Memory B cell (primary cell): ENCODE results near the gene SOBP.
"Not testable (repeated sequence)": the region's sequence is repeated elsewhere in the genome, so short reads cannot be mapped to it uniquely, and the experiment has no call there.

Experiments used
- ATAC-seq: fragments of 150-1000 bp; cut with Tn5 transposase; 2 replicates; pipeline ENCODE4 v1.10.0; 2021; ENCODE audit warnings: low read depth, mild to moderate bottlenecking, moderate library complexity
- DNase-seq, 2 donors: peaks; one replicate each; pipeline ENCODE4 v3.0.0; 2022; ENCODE audit warnings: low spot score in 2 of 2
- H3K27ac Mint-ChIP-seq: one replicate; pipeline ENCODE4 v1.8.0; 2022; ENCODE audit warnings: mild to moderate bottlenecking, moderate library complexity, mixed read lengths
- H3K27me3 Mint-ChIP-seq: one replicate; pipeline ENCODE4 v1.8.0; 2022; ENCODE audit warnings: mixed read lengths
- H3K36me3 Mint-ChIP-seq: one replicate; pipeline ENCODE4 v1.8.0; 2022; ENCODE audit warnings: mild to moderate bottlenecking, mixed read lengths
- H3K4me1 Mint-ChIP-seq: one replicate; pipeline ENCODE4 v1.8.0; 2022; ENCODE audit warnings: mixed read lengths
- H3K4me3 Mint-ChIP-seq: one replicate; pipeline ENCODE4 v1.8.0; 2022; ENCODE audit warnings: mild to moderate bottlenecking, moderate library complexity, mixed read lengths
- H3K9me3 Mint-ChIP-seq: one replicate; pipeline ENCODE4 v1.8.0; 2022; ENCODE audit warnings: mixed read lengths

The SOBP gene

DNA sequence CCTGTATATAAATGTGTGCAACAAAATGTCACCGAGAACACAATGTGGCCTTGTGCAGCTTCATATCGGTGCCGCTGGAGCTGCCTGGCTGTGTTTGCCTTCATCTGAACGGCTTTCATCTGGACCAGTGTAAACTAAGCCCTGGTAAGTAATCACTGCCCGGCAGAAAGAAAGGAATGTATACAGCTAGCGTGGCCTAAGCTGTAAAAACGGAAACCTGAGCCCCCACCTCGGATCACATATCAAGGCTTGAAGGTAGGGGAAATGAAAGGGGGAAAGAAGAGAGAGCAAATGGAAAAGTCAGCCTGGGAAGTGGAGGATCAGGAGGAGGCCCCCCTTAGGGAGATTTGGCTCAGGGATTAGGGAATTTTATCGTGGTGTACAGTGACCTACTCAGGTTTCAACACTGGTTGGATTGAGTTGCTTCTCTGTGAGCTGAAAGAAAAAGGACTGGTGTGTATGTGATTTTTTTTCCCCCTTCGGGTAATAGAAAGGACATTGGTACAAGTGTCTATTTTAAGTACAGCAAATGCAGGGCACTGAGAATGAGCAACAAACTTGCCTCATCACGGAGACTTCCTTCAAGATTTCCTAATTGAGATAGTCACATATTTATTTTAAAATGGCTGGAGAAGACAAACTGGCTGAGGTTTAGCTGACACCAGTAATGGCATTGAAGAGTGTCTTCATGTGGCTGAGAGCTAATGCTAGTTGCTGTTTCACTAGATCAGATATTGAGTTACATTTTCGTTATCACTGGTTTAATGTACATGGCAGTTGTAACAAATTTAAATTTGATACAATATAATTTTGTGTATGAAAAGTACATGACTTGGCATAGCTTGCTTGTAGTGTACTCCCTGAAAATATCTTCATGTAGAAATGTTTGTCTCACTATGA lies 3.5 kb downstream of the SOBP start:
- ATAC-seq (no peak), DNase-seq (no peak)
- Mint-ChIP-seq H3K9me3 (no peaks in the 10 kb centered on the region), H3K36me3 (no peaks in the 10 kb centered on the region), H3K27me3 (peaks cover 12% of the 10 kb centered on the region), H3K4me3 (no peak overlapping the region), H3K27ac (no peak overlapping the region), H3K4me1 (peaks cover 12% of the 10 kb centered on the region)

DNA sequence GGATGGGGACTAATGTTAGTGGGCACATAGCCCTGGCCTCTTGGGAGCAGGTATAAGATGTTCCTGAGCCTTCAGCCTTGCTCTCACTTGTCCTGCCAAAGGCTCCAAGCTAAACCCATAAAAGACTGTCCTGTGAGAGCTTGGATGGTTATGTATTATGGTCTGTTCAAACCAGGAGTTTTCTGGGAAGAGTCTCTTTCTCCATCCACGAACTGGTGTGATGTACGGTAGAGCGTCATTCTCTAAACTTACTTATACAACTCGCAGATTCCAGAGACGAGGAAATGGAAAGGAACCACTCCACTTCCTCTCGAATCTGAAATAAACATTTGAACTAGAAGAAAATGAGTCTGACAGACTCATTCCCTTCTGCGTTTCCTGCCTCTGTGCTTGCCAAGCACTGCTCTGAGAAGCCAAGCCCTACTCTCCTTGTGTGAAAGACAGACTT lies 5.3 kb downstream of the SOBP start:
- DNase-seq (no peak), ATAC-seq (no peak)
- Mint-ChIP-seq H3K27ac (no peak overlapping the region), H3K36me3 (no peaks in the 10 kb centered on the region), H3K9me3 (no peaks in the 10 kb centered on the region), H3K4me1 (peaks cover 4% of the 10 kb centered on the region), H3K27me3 (peaks cover 6% of the 10 kb centered on the region), H3K4me3 (no peak overlapping the region)

DNA sequence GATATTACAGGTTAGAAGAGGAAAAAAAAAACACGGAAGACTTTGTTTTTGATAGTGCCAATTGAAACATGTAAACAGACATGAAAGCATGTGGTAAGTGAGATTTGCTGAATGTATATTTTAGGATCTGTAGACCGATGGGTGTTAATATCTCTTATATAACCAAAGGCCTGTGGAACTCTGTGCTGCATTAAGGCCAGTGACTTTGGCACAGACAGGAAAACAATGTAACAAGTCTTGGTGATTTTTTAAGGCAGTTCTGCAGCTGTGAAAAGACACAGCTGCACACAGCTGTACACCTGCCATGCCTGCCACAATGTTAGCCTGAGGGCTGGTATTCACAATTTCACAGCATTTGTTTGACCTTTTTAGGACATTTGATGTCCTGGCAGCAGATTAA lies 6.1 kb downstream of the SOBP start:
- Mint-ChIP-seq H3K9me3 (no peaks in the 10 kb centered on the region), H3K4me3 (no peak overlapping the region), H3K36me3 (no peaks in the 10 kb centered on the region), H3K27ac (no peak overlapping the region), H3K4me1 (peaks cover 4% of the 10 kb centered on the region), H3K27me3 (peaks cover 6% of the 10 kb centered on the region)
- DNase-seq: no peak
- ATAC-seq: no peak

- Mint-ChIP-seq H3K27ac (no peak overlapping the region), H3K9me3 (no peaks in the 10 kb centered on the region), H3K36me3 (no peaks in the 10 kb centered on the region), H3K4me1 (no peaks in the 10 kb centered on the region), H3K4me3 (no peak overlapping the region), H3K27me3 (no peaks in the 10 kb centered on the region)
- ATAC-seq: no peak
- DNase-seq: no peak
Measured at GRCh38 chr6:107496892-107497684, 7.2 kb downstream of the SOBP start.

DNA sequence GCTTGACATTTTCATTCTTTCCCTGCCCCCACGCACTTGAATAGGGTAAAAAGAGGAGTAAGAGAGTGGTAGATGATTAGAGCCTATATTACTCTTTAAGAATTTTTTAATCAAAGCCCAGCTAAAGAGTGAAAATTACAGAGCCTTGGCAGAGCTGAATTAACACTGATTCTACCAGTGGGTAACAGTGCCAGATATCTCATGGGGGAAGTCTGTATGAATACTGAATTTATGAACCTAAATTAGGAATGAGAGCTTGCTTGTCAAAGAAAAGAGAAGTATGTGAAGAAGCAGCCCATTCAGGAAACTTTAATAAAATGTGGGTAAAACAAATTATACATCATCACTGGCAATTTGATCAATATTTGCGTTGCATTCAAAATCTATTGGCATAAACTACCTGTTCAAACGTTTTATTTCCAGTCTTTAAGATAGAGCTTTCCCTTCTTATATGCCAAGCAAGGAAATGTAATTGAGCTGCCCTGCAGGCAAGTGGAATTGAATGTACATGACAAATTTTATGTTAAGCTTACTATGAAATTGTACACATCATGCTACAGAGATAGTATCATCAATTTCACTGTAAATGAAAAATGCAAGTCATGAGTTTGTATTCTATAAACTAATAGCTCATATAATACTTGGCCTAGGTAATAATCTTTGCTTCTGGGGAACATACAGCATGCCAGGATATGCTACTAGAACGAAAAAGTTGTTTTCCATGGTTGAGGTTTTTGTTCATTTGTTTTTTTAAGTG lies 14.5 kb downstream of the SOBP start:
- H3K36me3 Mint-ChIP-seq: no peaks in the 10 kb centered on the region
- H3K27ac Mint-ChIP-seq: no peak overlapping the region
- no peak for ATAC-seq
- no peak overlapping the region for H3K4me3 Mint-ChIP-seq
- H3K9me3 Mint-ChIP-seq: no peaks in the 10 kb centered on the region
- no peaks in the 10 kb centered on the region for H3K27me3 Mint-ChIP-seq
- DNase-seq: no peak
- H3K4me1 Mint-ChIP-seq: no peaks in the 10 kb centered on the region

- DNase-seq: no peak
- ATAC-seq: no peak
- H3K27me3 Mint-ChIP-seq: no peaks in the 10 kb centered on the region
- H3K9me3 Mint-ChIP-seq: no peaks in the 10 kb centered on the region
- H3K4me1 Mint-ChIP-seq: no peaks in the 10 kb centered on the region
- no peak overlapping the region for H3K27ac Mint-ChIP-seq
- H3K4me3 Mint-ChIP-seq: no peak overlapping the region
- H3K36me3 Mint-ChIP-seq: no peaks in the 10 kb centered on the region
Measured at GRCh38 chr6:107506145-107506544, 16.2 kb downstream of the SOBP start.

DNA sequence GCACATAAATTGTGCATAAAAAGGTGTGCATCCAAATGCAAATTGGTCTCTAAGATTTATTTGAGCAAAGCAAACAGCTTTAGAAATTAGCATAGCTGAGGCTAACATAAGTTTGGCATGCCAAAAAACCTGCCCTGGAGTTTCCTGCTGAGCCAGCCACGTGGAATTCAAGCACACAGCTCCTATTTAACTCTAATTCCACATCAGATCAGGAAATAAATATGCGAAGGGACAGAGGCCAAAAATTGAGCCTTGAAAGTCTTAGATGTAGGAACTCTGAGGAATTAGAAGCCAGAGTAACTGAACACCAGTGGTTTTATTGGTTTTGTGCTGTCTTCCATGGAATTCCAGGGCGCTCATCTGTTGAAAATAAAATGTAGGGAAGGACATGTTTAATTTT lies 19.6 kb downstream of the SOBP start:
- H3K4me1 Mint-ChIP-seq: no peaks in the 10 kb centered on the region
- no peak overlapping the region for H3K4me3 Mint-ChIP-seq
- H3K36me3 Mint-ChIP-seq: peaks cover 3% of the 10 kb centered on the region
- ATAC-seq: no peak
- no peak overlapping the region for H3K27ac Mint-ChIP-seq
- no peaks in the 10 kb centered on the region for H3K9me3 Mint-ChIP-seq
- DNase-seq: no peak
- peaks cover 1% of the 10 kb centered on the region for H3K27me3 Mint-ChIP-seq

DNA sequence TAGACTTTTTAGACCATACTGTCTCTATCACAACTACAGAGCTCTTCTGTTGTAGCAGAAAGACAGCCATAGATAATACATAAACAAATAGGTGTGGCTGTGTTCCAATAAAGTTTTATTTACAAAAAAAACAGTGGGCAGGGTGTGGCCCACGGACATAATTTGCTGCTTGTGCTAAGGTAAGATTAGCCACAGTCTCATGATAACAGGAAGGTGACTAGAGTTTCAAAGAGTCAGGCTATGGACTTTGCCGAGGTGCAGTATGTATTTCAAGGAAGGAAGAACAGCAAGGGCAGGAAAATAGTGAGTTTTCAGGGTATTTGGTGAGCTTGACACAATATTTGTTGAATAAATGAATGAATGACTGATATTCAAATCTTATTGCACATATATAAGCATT lies 20.2 kb downstream of the SOBP start:
- Mint-ChIP-seq H3K27me3 (peaks cover 1% of the 10 kb centered on the region), H3K9me3 (no peaks in the 10 kb centered on the region), H3K4me3 (no peak overlapping the region), H3K36me3 (peaks cover 3% of the 10 kb centered on the region), H3K4me1 (no peaks in the 10 kb centered on the region), H3K27ac (no peak overlapping the region)
- no peak for ATAC-seq
- DNase-seq: no peak

DNA sequence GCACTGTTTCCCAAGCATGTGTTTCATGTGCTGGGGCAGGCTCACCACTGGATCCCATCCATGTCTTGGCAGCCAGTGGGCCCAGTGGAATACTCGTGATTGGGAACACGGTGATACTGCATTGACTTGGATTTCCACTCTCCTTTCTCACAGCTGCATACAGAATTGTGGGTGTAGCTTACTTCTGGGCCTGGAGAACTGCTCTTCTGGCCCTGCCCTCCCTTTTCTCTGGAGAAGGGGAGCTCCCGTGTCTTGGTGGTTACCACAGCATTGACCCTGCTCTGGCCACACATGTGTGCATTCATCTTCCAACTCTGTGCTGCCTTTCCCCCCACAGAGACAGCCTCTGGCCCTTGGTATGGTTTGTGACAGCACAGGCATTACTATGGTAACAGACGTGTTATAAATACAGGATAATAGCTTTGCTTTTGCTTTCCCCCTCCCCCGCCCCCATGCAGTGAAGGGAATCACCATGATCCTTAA lies 21.6 kb downstream of the SOBP start:
- Mint-ChIP-seq H3K27me3 (peaks cover 1% of the 10 kb centered on the region), H3K36me3 (peaks cover 3% of the 10 kb centered on the region), H3K4me1 (no peaks in the 10 kb centered on the region), H3K4me3 (no peak overlapping the region), H3K9me3 (peaks cover 1% of the 10 kb centered on the region), H3K27ac (no peak overlapping the region)
- ATAC-seq (no peak), DNase-seq (no peak)

- ATAC-seq: no peak
- Mint-ChIP-seq H3K27me3 (peaks cover 1% of the 10 kb centered on the region), H3K36me3 (peaks cover 3% of the 10 kb centered on the region), H3K27ac (no peak overlapping the region), H3K4me1 (no peaks in the 10 kb centered on the region), H3K9me3 (peaks cover 4% of the 10 kb centered on the region), H3K4me3 (no peak overlapping the region)
- DNase-seq: no peak
Measured at GRCh38 chr6:107513214-107513613, 23.3 kb downstream of the SOBP start.

DNA sequence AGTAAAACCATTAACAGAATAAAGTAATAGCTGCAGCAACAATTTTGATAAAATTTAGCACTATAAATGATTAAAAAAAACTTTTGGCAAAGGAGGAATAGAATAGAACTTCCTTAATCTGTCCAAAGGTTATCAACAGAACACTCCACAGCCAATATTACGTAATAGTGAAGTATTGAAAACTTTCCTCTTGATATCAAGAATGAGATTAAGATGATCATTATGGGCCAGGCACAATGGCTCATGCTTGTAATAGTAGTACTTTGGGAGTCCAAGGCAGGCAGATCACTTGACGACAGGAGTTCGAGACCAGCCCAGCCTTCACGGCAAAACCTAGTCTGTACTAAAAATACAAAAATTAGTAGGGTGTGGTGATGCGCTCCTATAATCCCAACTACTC lies 26.0 kb downstream of the SOBP start:
- H3K4me1 Mint-ChIP-seq: no peaks in the 10 kb centered on the region
- no peak for ATAC-seq
- H3K9me3 Mint-ChIP-seq: peaks cover 4% of the 10 kb centered on the region
- H3K36me3 Mint-ChIP-seq: peaks cover 3% of the 10 kb centered on the region
- DNase-seq: no peak
- H3K27ac Mint-ChIP-seq: no peak overlapping the region
- H3K27me3 Mint-ChIP-seq: peaks cover 1% of the 10 kb centered on the region
- H3K4me3 Mint-ChIP-seq: no peak overlapping the region

DNA sequence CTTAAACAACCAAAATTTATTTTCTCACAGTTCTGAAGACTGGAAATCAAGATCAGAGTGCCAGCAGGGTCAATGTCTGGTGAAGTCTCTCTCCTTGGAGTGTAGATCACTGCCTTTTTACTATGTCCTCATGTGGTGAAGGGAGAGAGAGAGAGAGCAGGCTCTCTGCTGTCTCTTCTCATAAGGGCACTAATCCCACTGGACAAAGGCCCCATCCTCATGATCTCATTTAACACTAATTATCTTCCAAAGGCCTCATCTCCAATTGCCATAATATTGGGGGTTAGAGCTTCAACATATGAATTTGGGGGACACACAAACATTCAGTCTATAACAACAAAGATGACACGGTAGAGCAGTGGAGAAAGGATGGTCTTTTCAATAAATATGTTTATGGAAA lies 27.4 kb downstream of the SOBP start:
- H3K9me3 Mint-ChIP-seq: peaks cover 4% of the 10 kb centered on the region
- ATAC-seq (no peak), DNase-seq (no peak)
- H3K27me3 Mint-ChIP-seq: no peaks in the 10 kb centered on the region
- H3K36me3 Mint-ChIP-seq: peaks cover 3% of the 10 kb centered on the region
- H3K27ac Mint-ChIP-seq: no peak overlapping the region
- H3K4me1 Mint-ChIP-seq: no peaks in the 10 kb centered on the region
- no peak overlapping the region for H3K4me3 Mint-ChIP-seq

DNA sequence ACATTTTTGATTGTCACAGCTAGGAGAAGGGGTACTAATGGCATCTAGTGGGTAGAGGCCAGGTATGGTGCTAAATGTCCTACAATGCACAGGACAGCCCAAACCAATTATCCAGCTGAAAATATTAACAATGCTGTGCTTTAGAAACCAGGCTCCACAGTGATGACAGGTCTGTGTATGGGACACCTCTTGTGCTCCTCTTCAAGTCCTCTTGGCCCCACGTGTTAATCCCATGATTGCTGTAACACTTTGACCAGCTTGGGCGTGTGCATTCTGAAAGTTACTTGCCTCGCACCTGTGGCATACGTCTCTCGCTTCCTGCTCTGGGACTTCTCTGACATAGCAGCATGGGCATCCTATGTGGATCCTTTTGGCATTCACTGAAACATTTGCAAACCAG lies 29.3 kb downstream of the SOBP start:
- not testable (repeated sequence) for H3K27ac Mint-ChIP-seq, DNase-seq, H3K4me3 Mint-ChIP-seq, H3K27me3 Mint-ChIP-seq, H3K9me3 Mint-ChIP-seq, H3K36me3 Mint-ChIP-seq, ATAC-seq, H3K4me1 Mint-ChIP-seq

- not testable (repeated sequence) for ATAC-seq, H3K27ac Mint-ChIP-seq, H3K36me3 Mint-ChIP-seq, DNase-seq, H3K4me1 Mint-ChIP-seq, H3K4me3 Mint-ChIP-seq, H3K9me3 Mint-ChIP-seq, H3K27me3 Mint-ChIP-seq
Measured at GRCh38 chr6:107520706-107521105, 30.8 kb downstream of the SOBP start.
